Measurements from ENCODE around the gene SLC38A1. TPM values are rescaled to one million over a fixed set of nuclear protein-coding genes. Genes with fewer than 3 reads are reported as not detected.

Gene SLC38A1
- total RNA-seq, 1 experiment from 2014 or later: 107 TPM

DNA sequence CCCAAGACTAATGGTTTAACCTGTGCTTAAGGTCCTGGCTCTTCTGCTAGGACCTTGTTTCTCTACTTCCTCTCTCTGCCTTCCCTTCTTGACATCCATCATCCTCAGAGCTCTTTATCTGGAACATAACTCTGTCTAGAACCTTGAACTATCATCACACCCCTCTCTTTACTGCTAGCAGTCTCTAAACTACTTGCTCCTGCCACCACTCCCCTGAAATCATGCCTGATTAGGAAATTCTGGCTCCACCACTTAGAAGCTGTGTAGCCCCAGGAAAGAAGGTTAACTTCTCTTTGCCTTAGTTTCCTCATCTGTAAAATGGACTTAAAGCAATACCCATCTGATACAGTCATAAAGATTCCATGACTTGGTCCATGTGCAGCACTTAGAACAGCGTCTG lies 9.1 kb downstream of the SLC38A1 start:
- intact Hi-C loops (cut with micrococcal nuclease): loop anchor here (10.0 kb wide), 1 partner anchor 755 kb away; no protein-coding TSS in a partner anchor
- BruUV-seq (replicated peaks): no TSS peak
- Histone ChIP-seq H3K4me2 (ENCODE audit: low read length) (peak overlapping the region; percentile 80; the same call in 1 of the 2 replicates), H3K9ac (ENCODE audit: low read length) (no peak overlapping the region), H3K79me2 (ENCODE audit: low read length) (peaks cover 100% of the 10 kb centered on the region), H3F3A (ENCODE audit: low read length, unreplicated experiment) (no peaks in the 10 kb centered on the region), H3K9me3 (ENCODE audit: low read length) (no peaks in the 10 kb centered on the region), H4K20me1 (ENCODE audit: low read length) (peaks cover 74% of the 10 kb centered on the region), H3K4me1 (ENCODE audit: insufficient read depth, low read length) (peaks cover 57% of the 10 kb centered on the region), H2AFZ (ENCODE audit: low read length) (no peak overlapping the region), H3K27me3 (ENCODE audit: low read length) (no peaks in the 10 kb centered on the region), H3K4me3 (ENCODE audit: low read length) (no peak overlapping the region), H3K9me2 (replicated peaks; ENCODE audit: low read length) (no peaks in the 10 kb centered on the region), H3K27ac (ENCODE audit: low read length) (no peak overlapping the region), H3K36me3 (ENCODE audit: low read depth, low read length) (peaks cover 5% of the 10 kb centered on the region)
- no peak for ATAC-seq
- ChIA-PET POLR2A (ENCODE audit: unreplicated experiment) (no interaction called here), CTCF (no interaction called here)
- DNase-seq: no peak
- TF ChIP-seq CTCF (conservative IDR thresholded peaks at IDR 0.05; ENCODE audit: low read depth, low read length) (no peak), EZH2phosphoT487 (IDR thresholded peaks at IDR 0.05; ENCODE audit: borderline replicate concordance, low read length) (no peak), EZH2 (IDR thresholded peaks at IDR 0.05; ENCODE audit: low read length, unreplicated experiment) (no peak)

DNA sequence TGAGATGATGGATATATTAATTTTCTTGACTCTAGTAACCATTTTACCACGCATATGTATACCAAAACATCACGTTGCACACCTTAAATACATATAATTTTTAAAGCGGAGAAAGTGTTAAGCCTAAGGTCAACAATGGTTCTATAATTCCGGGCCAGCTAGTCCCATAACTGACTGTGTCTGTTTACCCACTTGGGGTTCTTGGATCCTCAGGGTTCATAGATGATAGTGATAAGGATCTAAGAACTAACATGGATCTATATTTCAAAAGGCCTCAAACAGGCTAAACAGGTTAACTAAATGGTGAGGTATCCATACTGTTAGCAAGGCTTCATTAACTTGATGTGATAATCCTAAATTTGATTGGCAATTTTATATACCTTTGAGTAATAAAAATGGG lies 9.8 kb downstream of the SLC38A1 start:
- Histone ChIP-seq H3K4me3 (ENCODE audit: low read length) (no peak overlapping the region), H3K36me3 (ENCODE audit: low read depth, low read length) (peaks cover 11% of the 10 kb centered on the region), H3K9me3 (ENCODE audit: low read length) (no peaks in the 10 kb centered on the region), H3K4me1 (ENCODE audit: insufficient read depth, low read length) (peaks cover 52% of the 10 kb centered on the region), H3K27me3 (ENCODE audit: low read length) (no peaks in the 10 kb centered on the region), H4K20me1 (ENCODE audit: low read length) (peaks cover 70% of the 10 kb centered on the region), H3F3A (ENCODE audit: low read length, unreplicated experiment) (no peaks in the 10 kb centered on the region), H3K79me2 (ENCODE audit: low read length) (peaks cover 100% of the 10 kb centered on the region), H3K27ac (ENCODE audit: low read length) (no peak overlapping the region), H3K9ac (ENCODE audit: low read length) (no peak overlapping the region), H3K9me2 (replicated peaks; ENCODE audit: low read length) (no peaks in the 10 kb centered on the region), H3K4me2 (ENCODE audit: low read length) (no peak overlapping the region), H2AFZ (ENCODE audit: low read length) (no peak overlapping the region)
- ChIA-PET POLR2A (ENCODE audit: unreplicated experiment) (no interaction called here), CTCF (no interaction called here)
- TF ChIP-seq CTCF (conservative IDR thresholded peaks at IDR 0.05; ENCODE audit: low read depth, low read length) (no peak), EZH2phosphoT487 (IDR thresholded peaks at IDR 0.05; ENCODE audit: borderline replicate concordance, low read length) (no peak), EZH2 (IDR thresholded peaks at IDR 0.05; ENCODE audit: low read length, unreplicated experiment) (no peak)
- ATAC-seq: no peak
- intact Hi-C loops (cut with micrococcal nuclease): no loop called here
- peak; percentile 42 for DNase-seq
- BruUV-seq (replicated peaks): no TSS peak

DNA sequence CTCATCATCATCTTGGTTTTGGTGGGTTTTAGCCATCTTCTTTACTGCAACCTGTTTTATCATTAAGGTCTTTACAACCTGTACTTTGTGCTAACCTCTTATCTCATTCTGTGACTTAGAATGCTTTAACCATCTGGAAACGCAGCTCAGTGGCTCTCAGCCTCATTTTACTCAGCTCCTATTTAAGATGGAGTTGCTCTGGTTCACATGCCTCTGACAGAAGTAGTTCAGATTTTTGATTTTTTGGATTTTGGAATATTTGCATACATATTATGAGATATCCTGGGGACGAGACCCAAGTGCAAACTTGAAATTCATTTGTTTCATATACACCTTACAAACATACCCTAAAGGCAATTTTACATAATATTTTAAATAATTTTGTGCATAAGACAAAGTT lies 10.7 kb downstream of the SLC38A1 start:
- CTCF ChIA-PET: no interaction called here
- DNase-seq: no peak
- Histone ChIP-seq H3K9me3 (ENCODE audit: low read length) (no peaks in the 10 kb centered on the region), H3K9me2 (replicated peaks; ENCODE audit: low read length) (no peaks in the 10 kb centered on the region), H2AFZ (ENCODE audit: low read length) (no peak overlapping the region), H4K20me1 (ENCODE audit: low read length) (peaks cover 65% of the 10 kb centered on the region), H3K4me1 (ENCODE audit: insufficient read depth, low read length) (peaks cover 43% of the 10 kb centered on the region), H3K27me3 (ENCODE audit: low read length) (no peaks in the 10 kb centered on the region), H3K4me3 (ENCODE audit: low read length) (no peak overlapping the region), H3K9ac (ENCODE audit: low read length) (no peak overlapping the region), H3K4me2 (ENCODE audit: low read length) (no peak overlapping the region), H3K27ac (ENCODE audit: low read length) (no peak overlapping the region), H3K79me2 (ENCODE audit: low read length) (peaks cover 100% of the 10 kb centered on the region), H3F3A (ENCODE audit: low read length, unreplicated experiment) (no peaks in the 10 kb centered on the region), H3K36me3 (ENCODE audit: low read depth, low read length) (peaks cover 18% of the 10 kb centered on the region)
- ATAC-seq: no peak
- intact Hi-C loops (cut with micrococcal nuclease): no loop called here
- POLR2A ChIA-PET (ENCODE audit: unreplicated experiment): no interaction called here
- BruUV-seq (replicated peaks): no TSS peak
- TF ChIP-seq EZH2 (IDR thresholded peaks at IDR 0.05; ENCODE audit: low read length, unreplicated experiment) (no peak), EZH2phosphoT487 (IDR thresholded peaks at IDR 0.05; ENCODE audit: borderline replicate concordance, low read length) (no peak), CTCF (conservative IDR thresholded peaks at IDR 0.05; ENCODE audit: low read depth, low read length) (no peak)
